LNCaP clone FGC (cell line): ENCODE measurements around the gene OPCML.

Experiments used
- DNase-seq: peaks from one replicate; pipeline ENCODE4 v3.0.0-alpha.2; 2011; ENCODE audit warnings: low read depth
- H3K4me3 ChIP-seq: 2 replicates; pipeline ENCODE4 v1.5.1; 2011; ENCODE audit warnings: mild to moderate bottlenecking, low read depth, low read length, control low read depth
- CTCF ChIP-seq: IDR thresholded peaks from 2 replicates; pipeline ENCODE4 v1.5.1; 2012; ENCODE audit warnings: mild to moderate bottlenecking; ENCODE audit not compliant: control insufficient read depth, insufficient read depth; ENCODE audit errors: extremely low read depth

Gene OPCML

GRCh38 chr11:132649277-132649676 is 883.0 kb downstream of the OPCML start:
- no peak overlapping the region for H3K4me3 ChIP-seq
- no peak for TF ChIP-seq CTCF
- no peak for DNase-seq

GRCh38 chr11:132648851-132649250 is 883.5 kb downstream of the OPCML start:
- TF ChIP-seq CTCF = no peak
- no peak for DNase-seq
- H3K4me3 ChIP-seq = no peak overlapping the region

GRCh38 chr11:132646890-132647289 is 885.4 kb downstream of the OPCML start:
- no peak overlapping the region for H3K4me3 ChIP-seq
- no peak for TF ChIP-seq CTCF
- no peak for DNase-seq

GRCh38 chr11:132644520-132645239 is 887.6 kb downstream of the OPCML start:
- H3K4me3 ChIP-seq = no peak overlapping the region
- DNase-seq = no peak
- TF ChIP-seq CTCF = no peak

- no peak for DNase-seq
- no peak overlapping the region for H3K4me3 ChIP-seq
- TF ChIP-seq CTCF = no peak
These were observed 889.1 kb downstream of the OPCML start for GRCh38 chr11:132643239-132643638.

- TF ChIP-seq CTCF = no peak
- DNase-seq = no peak
- no peak overlapping the region for H3K4me3 ChIP-seq
These were observed 891.3 kb downstream of the OPCML start for GRCh38 chr11:132640952-132641351.

GRCh38 chr11:132639986-132640385 is 892.3 kb downstream of the OPCML start:
- H3K4me3 ChIP-seq = no peak overlapping the region
- no peak for TF ChIP-seq CTCF

More at GRCh38 chr11:132639986-132640385, 892.3 kb downstream of the OPCML start:
- no peak for DNase-seq
